HCT116 (cell line): ENCODE measurements around the gene DIP2C. TPM values are rescaled to one million over a fixed set of nuclear protein-coding genes. Genes with fewer than 3 reads are reported as not detected.

ENCODE experiments used
- ATAC-seq: fragments of 200-7000 bp; cut with Tn5 transposase; 2 replicates; pipeline ENCODE4 v1.9.1; 2020; ENCODE audit warnings: mild to moderate bottlenecking, moderate library complexity
- BruUV-seq: library from RNA; stranded (reverse); fragments of 400-500 nt; replicated peaks from 2 replicates; lab custom pipeline; 2021; lab: Mats Ljungman, UMichigan
- CTCF ChIA-PET: fragments of 300-600 bp; sonication (Branson Sonifier 250); formaldehyde crosslinking; loops from one replicate; lab custom pipeline; 2021; ENCODE audit warnings: antibody characterized with exemption; lab: Charles Lee
- POLR2A ChIA-PET: fragments of 300-600, 350-600 bp; sonication (Branson Sonifier 250); formaldehyde crosslinking; loops from one replicate; lab custom pipeline; 2021; ENCODE audit warnings: antibody characterized with exemption; lab: Charles Lee
- RAD21 ChIA-PET, 2 experiments: fragments of 300-600 bp; sonication (Branson Sonifier 250); formaldehyde crosslinking; loops; one replicate each; lab custom pipeline; 2023; ENCODE audit warnings: low total read pairs in 2 of 2; ENCODE audit not compliant: uncharacterized antibody in 2 of 2, unreplicated experiment in 2 of 2, low non-redundant PET in 1 of 2; lab: Charles Lee
- DNase-seq: peaks from one replicate; pipeline ENCODE4 v3.0.0-alpha.2; 2010; ENCODE audit warnings: low read depth, low spot score
- H2AFZ ChIP-seq: fragments of 200-600 bp; shearing (Covaris generic), sonication (generic); 2 replicates; pipeline ENCODE4 v1.6.1; 2017; ENCODE audit warnings: low read depth, mixed run types, mixed read lengths, antibody characterized with exemption, low read length; ENCODE audit not compliant: poor library complexity, severe bottlenecking
- H3K27ac ChIP-seq: 2 replicates; pipeline ENCODE4 v1.5.1; 2012; ENCODE audit warnings: low read depth, low read length
- H3K27me3 ChIP-seq: fragments of 200-600 bp; sonication (generic); 2 replicates; pipeline ENCODE4 v1.6.1; 2016; ENCODE audit warnings: mixed run types, low read length, mixed read lengths; ENCODE audit not compliant: insufficient read depth
- H3K36me3 ChIP-seq, 2 experiments: fragments of 200-500 bp in 1 of 2; fragments of 200-600 bp in 1 of 2; sonication (Bioruptor generic) in 1 of 2; sonication (generic) in 1 of 2; 2 replicates each; pipeline versions ENCODE4 v1.5.1 to v1.6.1; 2014 to 2016; ENCODE audit warnings: low read length in 2 of 2, inconsistent platforms in 1 of 2, mixed read lengths in 1 of 2, mixed run types in 1 of 2; ENCODE audit not compliant: insufficient read depth in 2 of 2, control insufficient read depth in 1 of 2
- H3K4me1 ChIP-seq, 2 experiments: fragments of 200-600 bp in 1 of 2; sonication (generic) in 1 of 2; 2 replicates each; pipeline versions ENCODE4 v1.5.1 to v1.6.1; 2012 to 2017; ENCODE audit warnings: low read length in 2 of 2, inconsistent platforms in 1 of 2, mild to moderate bottlenecking in 1 of 2, mixed read lengths in 1 of 2, mixed run types in 1 of 2, moderate library complexity in 1 of 2; ENCODE audit not compliant: insufficient read depth in 2 of 2, control insufficient read depth in 1 of 2
- H3K4me2 ChIP-seq: fragments of 200-600 bp; sonication (generic); 2 replicates; pipeline ENCODE4 v1.6.1; 2017; ENCODE audit warnings: mixed run types, low read length, mixed read lengths
- H3K4me3 ChIP-seq, 2 experiments: fragments of 200-600 bp in 1 of 2; sonication (generic) in 1 of 2; replicated peaks in 1 of 2; 2 replicates each; pipeline ENCODE4 v1.5.1; 2011 to 2016; ENCODE audit warnings: low read length in 2 of 2, control low read depth in 1 of 2, low read depth in 1 of 2, mild to moderate bottlenecking in 1 of 2, mixed read lengths in 1 of 2, mixed run types in 1 of 2
- H3K79me2 ChIP-seq: fragments of 200-600 bp; sonication (generic); 2 replicates; pipeline ENCODE4 v1.6.1; 2017; ENCODE audit warnings: mild to moderate bottlenecking, mixed run types, low read length, moderate library complexity, mixed read lengths; ENCODE audit not compliant: insufficient read depth
- H3K9ac ChIP-seq: fragments of 200-600 bp; sonication (generic); 2 replicates; pipeline ENCODE4 v1.6.1; 2016; ENCODE audit warnings: low read length, mixed read lengths
- H3K9me2 ChIP-seq: fragments of 200-600 bp; sonication (generic), shearing (Covaris generic); 2 replicates; pipeline ENCODE4 v1.6.1; 2017; ENCODE audit warnings: mixed run types, mild to moderate bottlenecking, moderate library complexity; ENCODE audit not compliant: insufficient read depth
- H3K9me3 ChIP-seq, 2 experiments: fragments of 200-500 bp in 1 of 2; fragments of 200-600 bp in 1 of 2; sonication (Bioruptor generic) in 1 of 2; sonication (generic) in 1 of 2; 2 replicates each; pipeline ENCODE4 v1.6.1; 2014 to 2017; ENCODE audit warnings: low read length in 2 of 2, mixed read lengths in 2 of 2, inconsistent platforms in 1 of 2, low read depth in 1 of 2, mild to moderate bottlenecking in 1 of 2, mixed run types in 1 of 2, moderate library complexity in 1 of 2; ENCODE audit not compliant: control insufficient read depth in 1 of 2, insufficient read depth in 1 of 2
- H4K20me1 ChIP-seq: fragments of 200-600 bp; sonication (generic), shearing (Covaris generic); 2 replicates; pipeline ENCODE4 v1.6.1; 2017; ENCODE audit warnings: mixed run types, mild to moderate bottlenecking, moderate library complexity; ENCODE audit not compliant: insufficient read depth
- CBX3 ChIP-seq: IDR thresholded peaks from 2 replicates; pipeline ENCODE4 v1.6.1; 2012; ENCODE audit warnings: low read depth
- CEBPB ChIP-seq: IDR thresholded peaks from 2 replicates; pipeline ENCODE4 v1.6.1; 2012; ENCODE audit warnings: low read depth
- EGR1 ChIP-seq: IDR thresholded peaks from 2 replicates; pipeline ENCODE4 v1.6.1; 2012; ENCODE audit warnings: low read depth
- FOSL1 ChIP-seq: IDR thresholded peaks from 2 replicates; pipeline ENCODE4 v1.6.1; 2012; ENCODE audit warnings: low read depth
- POLR2AphosphoS5 ChIP-seq: IDR thresholded peaks from 2 replicates; pipeline ENCODE4 v1.6.1; 2011; ENCODE audit warnings: mild to moderate bottlenecking, low read depth, low read length, moderate library complexity
- SP1 ChIP-seq: IDR thresholded peaks from 2 replicates; pipeline ENCODE4 v1.6.1; 2012; ENCODE audit warnings: low read depth
- SRF ChIP-seq: IDR thresholded peaks from 2 replicates; pipeline ENCODE4 v1.6.1; 2012; ENCODE audit warnings: low read depth
- YY1 ChIP-seq: IDR thresholded peaks from 2 replicates; pipeline ENCODE4 v1.6.1; 2011; ENCODE audit warnings: low read length, low read depth, moderate library complexity, mild to moderate bottlenecking; ENCODE audit not compliant: insufficient replicate concordance; ENCODE audit errors: extremely low read depth
- ZNF274 ChIP-seq: fragments of 200-500 bp; sonication (Bioruptor generic); IDR thresholded peaks from 2 replicates; pipeline ENCODE4 v1.6.1; 2014; ENCODE audit warnings: mild to moderate bottlenecking, low read depth, low read length, inconsistent platforms
- intact Hi-C: fragments of 100-400 bp; cut with micrococcal nuclease; formaldehyde crosslinking; loops from 2 replicates; pipeline ENCODE4 v1.10.0; 2022
- total RNA-seq: library from RNA; stranded (reverse); gene quantifications from one replicate; pipeline ENCODE4 v1.2.1, GENCODE V29; 2021; ENCODE audit not compliant: unreplicated experiment
- TF ChIP-seq, protein P1 (sequence below), 3 experiments: fragments of 200-600 bp in 1 of 3; sonication (generic) in 1 of 3; IDR thresholded peaks in 2 of 3; conservative IDR thresholded peaks in 1 of 3; 2 replicates each; pipeline ENCODE4 v1.5.1; 2012 to 2017; ENCODE audit warnings: low read depth in 2 of 3, low read length in 2 of 3, antibody characterized with exemption in 1 of 3, borderline replicate concordance in 1 of 3, control low read depth in 1 of 3, mild to moderate bottlenecking in 1 of 3, mixed read lengths in 1 of 3, mixed run types in 1 of 3, moderate library complexity in 1 of 3; ENCODE audit not compliant: insufficient read depth in 1 of 3

DIP2C gene
- total RNA-seq, 1 experiment from 2014 or later: 15.4 TPM

- no peak for TF ChIP-seq CEBPB
- TF ChIP-seq CBX3: no peak
- TF ChIP-seq ZNF274: no peak
- TF ChIP-seq SP1: no peak
- TF ChIP-seq FOSL1: no peak
- TF ChIP-seq YY1: no peak
- TF ChIP-seq, protein P1, sequence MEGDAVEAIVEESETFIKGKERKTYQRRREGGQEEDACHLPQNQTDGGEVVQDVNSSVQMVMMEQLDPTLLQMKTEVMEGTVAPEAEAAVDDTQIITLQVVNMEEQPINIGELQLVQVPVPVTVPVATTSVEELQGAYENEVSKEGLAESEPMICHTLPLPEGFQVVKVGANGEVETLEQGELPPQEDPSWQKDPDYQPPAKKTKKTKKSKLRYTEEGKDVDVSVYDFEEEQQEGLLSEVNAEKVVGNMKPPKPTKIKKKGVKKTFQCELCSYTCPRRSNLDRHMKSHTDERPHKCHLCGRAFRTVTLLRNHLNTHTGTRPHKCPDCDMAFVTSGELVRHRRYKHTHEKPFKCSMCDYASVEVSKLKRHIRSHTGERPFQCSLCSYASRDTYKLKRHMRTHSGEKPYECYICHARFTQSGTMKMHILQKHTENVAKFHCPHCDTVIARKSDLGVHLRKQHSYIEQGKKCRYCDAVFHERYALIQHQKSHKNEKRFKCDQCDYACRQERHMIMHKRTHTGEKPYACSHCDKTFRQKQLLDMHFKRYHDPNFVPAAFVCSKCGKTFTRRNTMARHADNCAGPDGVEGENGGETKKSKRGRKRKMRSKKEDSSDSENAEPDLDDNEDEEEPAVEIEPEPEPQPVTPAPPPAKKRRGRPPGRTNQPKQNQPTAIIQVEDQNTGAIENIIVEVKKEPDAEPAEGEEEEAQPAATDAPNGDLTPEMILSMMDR (IDR thresholded peaks at IDR 0.05 in 2 of 3, conservative IDR thresholded peaks at IDR 0.05 in 1 of 3; ENCODE audit: borderline replicate concordance in 1 of 3, insufficient read depth in 1 of 3, low read depth in 2 of 3, low read length in 2 of 3): no peak
Observed at GRCh38 chr10:437698-438490, 251.6 kb downstream of the DIP2C start (continued).

DNA sequence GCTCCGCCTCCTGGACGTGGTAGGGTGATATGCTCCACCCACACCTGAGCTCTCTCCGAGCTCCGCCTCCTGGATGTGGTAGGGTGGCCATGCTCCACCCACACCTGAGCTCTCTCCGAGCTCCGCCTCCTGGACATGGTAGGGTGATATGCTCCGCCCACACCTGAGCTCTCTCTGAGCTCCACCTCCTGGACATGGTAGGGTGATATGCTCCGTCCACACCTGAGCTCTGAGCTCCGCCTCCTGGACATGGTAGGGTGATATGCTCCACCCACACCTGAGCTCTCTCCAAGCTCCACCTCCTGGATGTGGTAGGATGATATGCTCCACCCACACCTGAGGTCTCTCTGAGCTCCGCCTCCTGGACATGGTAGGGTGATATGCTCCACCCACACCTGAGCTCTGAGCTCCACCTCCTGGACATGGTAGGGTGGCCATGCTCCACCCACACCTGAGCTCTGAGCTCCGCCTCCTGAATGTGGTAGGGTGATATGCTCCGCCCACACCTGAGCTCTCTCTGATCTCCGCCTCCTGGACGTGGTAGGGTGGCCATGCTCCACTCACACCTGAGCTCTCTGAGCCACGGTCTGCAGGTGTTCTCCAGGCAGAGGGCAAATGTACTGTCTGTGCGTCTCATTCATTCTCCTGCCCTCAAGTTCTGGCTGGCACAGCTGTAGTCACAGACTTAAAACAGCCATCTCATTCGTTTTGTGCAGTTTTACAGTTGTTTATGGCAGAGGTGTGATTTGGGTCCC, 252.4 kb downstream of the DIP2C start:
- Histone ChIP-seq H3K9ac (no peak overlapping the region), H3K9me2 (no peaks in the 10 kb centered on the region), H3K4me1 (peaks cover 0 to 17% of the 10 kb centered on the region in 2 experiments; a peak in 3 of 4 replicates), H3K79me2 (no peaks in the 10 kb centered on the region), H2AFZ (no peak overlapping the region), H3K9me3 (no peaks in the 10 kb centered on the region), H3K27me3 (no peaks in the 10 kb centered on the region), H3K4me2 (peak overlapping the region; percentile 48), H3K27ac (peak overlapping the region; percentile 48; the same call in 1 of the 2 replicates), H3K4me3 (no peak overlapping the region), H3K36me3 (no peaks in the 10 kb centered on the region), H4K20me1 (no peaks in the 10 kb centered on the region)
- TF ChIP-seq SRF (no peak), EGR1 (peak; percentile 69), POLR2AphosphoS5 (peak; percentile 31; the same call in 1 of the 2 replicates)
- BruUV-seq: no TSS peak
- intact Hi-C loops: no loop called here
- ATAC-seq (peak; percentile 67), DNase-seq (peak; percentile 79)
- CTCF ChIA-PET: interaction anchor here (1.0 kb wide), 1 partner anchor 21 kb away, joined by 3 read pairs; no protein-coding TSS in a partner anchor
- RAD21 ChIA-PET: no interaction called here
- POLR2A ChIA-PET: no interaction called here
